LHCN-M2 (cell line): ENCODE measurements around the gene HSD17B11. TPM values are rescaled to one million over a fixed set of nuclear protein-coding genes. Genes with fewer than 3 reads are reported as not detected.
"Not testable (repeated sequence)": the region's sequence is repeated elsewhere in the genome, so short reads cannot be mapped to it uniquely, and the experiment has no call there.

Source experiments
- DNase-seq: peaks from one replicate; pipeline ENCODE4 v3.0.0-alpha.2; 2012; ENCODE audit warnings: low read depth
- polyA plus RNA-seq: library from polyadenylated mRNA; unstranded; fragments of >200 nt; gene quantifications from one replicate; pipeline ENCODE4 v1.2.1, GENCODE V29; 2012; ENCODE audit warnings: missing spikeins
- total RNA-seq: library from RNA; depleted of rRNA; stranded (reverse); fragments of >200 nt; gene quantifications from 2 replicates; pipeline ENCODE4 v1.2.3, GENCODE V29; 2014; rRNA removed

HSD17B11 gene, protein sequence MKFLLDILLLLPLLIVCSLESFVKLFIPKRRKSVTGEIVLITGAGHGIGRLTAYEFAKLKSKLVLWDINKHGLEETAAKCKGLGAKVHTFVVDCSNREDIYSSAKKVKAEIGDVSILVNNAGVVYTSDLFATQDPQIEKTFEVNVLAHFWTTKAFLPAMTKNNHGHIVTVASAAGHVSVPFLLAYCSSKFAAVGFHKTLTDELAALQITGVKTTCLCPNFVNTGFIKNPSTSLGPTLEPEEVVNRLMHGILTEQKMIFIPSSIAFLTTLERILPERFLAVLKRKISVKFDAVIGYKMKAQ
- total RNA-seq = 30.5 and 32.4 TPM in 2 replicates
- polyA plus RNA-seq = 9.0 TPM

DNA sequence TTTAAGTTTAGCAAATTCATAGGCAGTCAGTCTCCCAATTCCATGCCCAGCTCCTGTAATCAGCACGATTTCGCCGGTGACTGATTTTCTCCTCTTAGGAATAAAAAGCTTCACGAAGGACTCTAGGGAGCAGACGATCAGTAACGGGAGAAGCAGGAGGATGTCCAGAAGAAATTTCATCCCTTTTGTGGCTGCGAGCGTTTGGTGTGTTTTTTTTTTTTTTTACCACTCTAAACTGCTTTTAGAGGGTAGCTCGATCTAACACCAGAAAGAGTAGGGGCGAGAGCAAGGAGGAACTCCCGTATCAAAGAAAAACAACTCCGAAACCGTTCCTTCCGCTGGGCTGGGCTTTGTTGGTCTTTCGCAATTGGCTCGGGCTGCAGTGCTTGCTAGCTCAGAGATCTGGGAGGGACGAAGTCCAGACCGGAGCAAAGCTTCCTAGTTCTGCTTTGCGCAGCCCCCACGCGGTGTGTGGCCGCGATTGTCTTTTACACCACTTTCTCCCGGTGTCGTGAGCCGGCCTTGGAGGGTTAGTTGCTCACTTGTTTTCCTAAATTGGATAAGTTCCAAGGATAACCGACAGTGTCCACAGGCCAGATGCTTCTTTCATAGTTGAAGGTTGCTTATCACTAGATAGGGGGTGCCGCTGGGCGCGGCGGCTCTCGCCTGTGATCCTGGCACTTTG, at the start of gene HSD17B11:
HSD17B11 (minus strand) TSS at position 298 of the 685 bp plus-strand sequence; CDS start at position 180, 118 bp downstream.
- peak; percentile 97 for DNase-seq

DNA sequence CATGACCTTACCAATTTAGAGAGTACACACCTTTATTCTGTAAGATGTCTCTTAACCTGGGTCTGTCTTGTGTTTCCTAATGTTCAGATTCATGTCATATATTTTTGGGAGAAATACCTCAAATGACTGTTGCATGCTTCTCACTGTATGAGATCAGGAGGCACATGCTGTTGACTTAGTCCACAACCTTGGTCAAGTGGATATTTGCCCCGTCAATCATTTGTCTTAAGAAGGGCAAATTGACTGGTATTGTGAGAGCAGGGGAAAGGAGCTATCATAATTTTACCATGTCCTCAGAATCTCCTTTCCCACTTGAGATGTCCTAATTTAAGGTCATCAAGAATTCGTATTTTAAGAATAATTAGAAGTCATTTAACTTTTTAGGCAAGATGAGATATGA, 42.4 kb upstream of the HSD17B11 start:
- DNase-seq = no peak

GRCh38 chr4:87430038-87430437, 39.0 kb upstream of the HSD17B11 start:
- no peak for DNase-seq

DNA sequence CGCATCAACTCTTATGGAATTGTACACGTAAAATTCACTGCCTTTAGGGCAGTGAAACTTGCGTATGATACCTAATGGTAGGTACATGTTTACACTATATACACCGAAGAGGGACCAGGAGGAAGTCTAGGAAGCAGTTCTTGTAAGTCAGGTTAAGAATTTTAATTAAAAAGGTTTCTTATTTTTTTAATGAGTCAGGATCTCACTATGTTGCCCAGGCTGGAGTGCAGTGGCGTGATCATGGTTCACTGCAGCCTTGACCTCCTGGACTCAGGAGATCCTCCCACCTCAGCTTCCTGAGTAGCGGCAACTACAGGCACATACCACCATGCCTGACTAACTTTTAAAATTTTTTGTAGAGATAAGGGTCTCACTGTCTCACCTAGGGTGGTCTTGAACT, 38.0 kb upstream of the HSD17B11 start:
- no peak for DNase-seq

GRCh38 chr4:87427518-87427868, 36.5 kb upstream of the HSD17B11 start:
- no peak for DNase-seq

- no peak for DNase-seq
Measured at GRCh38 chr4:87426865-87427517, 36.0 kb upstream of the HSD17B11 start.

GRCh38 chr4:87425711-87426110, 34.7 kb upstream of the HSD17B11 start:
- no peak for DNase-seq

GRCh38 chr4:87424099-87424543, 33.1 kb upstream of the HSD17B11 start:
- DNase-seq = peak; percentile 9

GRCh38 chr4:87423317-87424098, 32.5 kb upstream of the HSD17B11 start:
- no peak for DNase-seq

GRCh38 chr4:87422104-87423052, 31.4 kb upstream of the HSD17B11 start, which contains the start of gene NUDT9:
Gene NUDT9 (plus strand): TSS chr4:87422573. CDS start chr4:87422906, 333 bp downstream.
- peak; percentile 97 for DNase-seq

DNA sequence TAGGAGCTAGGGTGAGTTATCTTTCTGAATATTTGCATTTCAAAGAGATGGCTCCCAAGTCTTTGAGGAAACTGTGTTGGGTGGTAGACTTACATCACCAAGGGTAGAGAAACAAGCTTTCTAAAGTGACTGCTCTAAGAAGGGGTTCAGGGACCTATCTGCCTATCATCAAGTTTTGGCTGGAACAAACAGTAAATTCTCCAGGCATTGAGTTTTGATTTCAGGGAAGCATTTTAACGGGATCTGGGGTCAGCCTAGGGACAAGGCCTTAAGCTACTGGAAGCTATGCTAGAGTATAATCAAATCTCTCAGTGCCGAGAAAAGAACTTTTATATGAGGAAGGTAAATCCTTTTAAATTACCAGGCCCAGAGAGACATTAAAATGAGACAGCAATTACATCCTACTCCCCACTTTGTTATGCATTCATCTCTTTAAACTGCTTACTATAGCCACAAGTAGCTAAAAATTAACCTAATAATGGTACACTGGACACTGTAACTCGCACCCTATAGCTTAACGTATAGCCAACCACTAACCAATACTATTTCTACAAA, 29.4 kb upstream of the HSD17B11 start:
- DNase-seq = no peak

DNA sequence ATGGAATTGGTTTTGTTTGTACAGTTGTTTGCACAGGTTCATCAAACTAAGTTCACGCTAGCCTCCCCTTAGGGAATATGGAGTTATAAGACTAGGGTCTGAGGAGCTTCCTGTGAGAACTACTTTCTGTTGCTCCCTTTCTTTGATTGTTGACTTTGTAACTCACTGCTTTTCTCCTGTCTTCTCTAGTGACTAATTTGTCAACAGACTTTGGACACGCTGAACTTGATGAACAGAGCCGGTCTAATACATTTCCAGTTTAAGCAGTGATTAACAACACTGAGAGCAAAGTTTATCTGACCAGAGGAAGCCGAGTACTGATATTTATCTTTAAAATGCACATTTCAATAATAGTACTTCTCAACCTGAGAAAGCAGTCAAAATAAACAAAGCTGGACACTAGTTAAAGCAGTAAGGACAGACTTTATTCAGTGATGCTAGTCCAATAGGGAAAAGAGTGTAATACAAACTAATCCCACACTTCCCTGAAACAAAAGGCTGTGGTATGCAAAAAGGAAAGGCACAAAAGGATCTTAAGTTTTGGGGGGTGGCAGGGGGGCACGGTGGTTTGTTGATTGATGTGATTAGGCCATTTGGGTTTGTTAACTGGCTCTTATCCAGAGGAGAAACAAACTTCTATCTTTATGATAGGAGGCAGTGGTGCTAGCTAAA, 28.7 kb upstream of the HSD17B11 start:
- peak; percentile 41 for DNase-seq

DNA sequence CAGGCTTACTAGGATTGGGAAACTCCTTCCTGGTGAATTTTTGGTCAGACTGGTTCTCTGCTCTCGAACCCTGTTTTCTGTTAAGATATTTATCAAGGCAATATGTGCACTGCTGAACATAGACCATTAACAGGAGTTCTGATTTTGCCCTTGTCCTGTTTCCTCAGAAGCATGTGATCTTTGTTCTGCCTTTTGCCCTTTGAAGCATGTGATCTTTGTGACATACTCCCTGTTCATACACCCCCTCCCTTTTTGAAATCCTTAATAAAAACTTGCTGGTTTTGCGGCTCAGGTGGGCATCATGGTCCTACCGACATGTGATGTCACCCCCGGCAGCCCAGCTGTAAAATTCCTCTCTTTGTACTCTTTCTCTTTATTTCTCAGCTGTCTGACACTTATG, 27.4 kb upstream of the HSD17B11 start:
- not testable (repeated sequence) for DNase-seq

DNA sequence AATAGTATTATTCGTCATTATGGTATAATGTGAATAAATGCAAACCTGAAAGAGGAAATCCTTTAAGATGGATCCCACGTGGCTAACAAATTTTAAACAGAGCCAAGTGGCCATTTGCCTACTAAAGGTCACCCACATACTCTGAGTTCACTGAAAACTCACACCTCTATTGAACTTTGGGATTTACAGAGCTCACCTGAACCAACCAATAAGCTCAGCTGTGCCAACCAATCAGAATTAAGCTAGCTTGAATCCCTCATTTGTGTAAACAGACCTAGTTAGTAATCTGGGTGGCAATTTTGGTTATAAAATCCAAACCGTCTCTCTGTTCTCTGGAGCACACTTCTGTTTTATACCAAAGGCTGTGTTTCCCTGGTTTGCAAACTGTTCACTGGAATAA, 26.0 kb upstream of the HSD17B11 start:
- DNase-seq = no peak

- no peak for DNase-seq
Measured at GRCh38 chr4:87414816-87415215, 23.8 kb upstream of the HSD17B11 start.

DNA sequence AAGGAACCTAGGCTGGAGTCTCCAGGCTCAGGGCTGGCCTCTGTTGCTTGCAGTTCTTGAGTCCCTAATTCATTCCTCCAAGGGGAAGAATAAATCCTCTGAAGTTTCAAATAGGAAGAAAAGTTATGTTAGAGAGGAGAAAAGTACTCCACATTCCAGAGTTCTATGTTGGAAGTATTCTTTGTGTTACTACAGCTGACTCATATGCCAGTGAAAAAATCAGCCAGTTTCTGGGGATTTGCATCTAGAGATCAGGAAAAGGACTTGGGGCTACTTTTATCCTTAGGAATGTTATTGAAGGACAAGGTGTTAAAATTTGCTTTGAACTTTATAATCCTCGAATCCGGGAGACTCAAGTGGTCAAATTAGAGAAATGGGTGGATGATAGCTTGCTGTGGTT, 19.7 kb upstream of the HSD17B11 start:
- peak; percentile 17 for DNase-seq

- DNase-seq = no peak
Measured at GRCh38 chr4:87410157-87410556, 19.2 kb upstream of the HSD17B11 start.

- DNase-seq = no peak
Measured at GRCh38 chr4:87409420-87409939, 18.5 kb upstream of the HSD17B11 start.

DNA sequence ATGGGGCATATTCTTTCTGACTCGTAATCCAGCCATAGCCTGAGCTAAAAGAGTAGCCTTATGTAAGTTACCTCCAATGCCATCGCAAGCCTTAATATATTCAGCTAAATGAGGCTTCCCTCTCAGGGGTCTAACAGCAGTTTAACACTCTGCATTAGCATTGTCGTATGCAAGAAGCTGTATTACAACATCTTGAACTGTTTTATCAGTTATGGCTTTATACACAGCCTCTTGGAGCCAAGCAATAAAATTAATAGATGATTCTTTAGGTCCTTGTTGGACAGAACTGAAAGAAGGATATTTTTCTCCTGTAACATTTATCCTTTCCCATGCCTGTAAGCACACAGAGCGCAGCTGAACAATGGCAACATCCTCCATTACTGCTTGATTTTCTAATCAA, 15.9 kb upstream of the HSD17B11 start:
- DNase-seq = not testable (repeated sequence)
